IPS-18c (cell line): ENCODE data around the gene NOC2L.
"Not testable (repeated sequence)": the region's sequence is repeated elsewhere in the genome, so short reads cannot be mapped to it uniquely, and the experiment has no call there.

Experiments used
- H3K4me3 ChIP-seq: 2 replicates; pipeline ENCODE4 v1.7.0; 2013; ENCODE audit warnings: low read depth, mild to moderate bottlenecking, low read length, moderate library complexity; ENCODE audit not compliant: insufficient read depth
- H3K9me3 ChIP-seq: one replicate; pipeline ENCODE4 v1.6.1; 2013; ENCODE audit warnings: mild to moderate bottlenecking, low read length, moderate library complexity; ENCODE audit not compliant: control insufficient read depth, insufficient read depth

NOC2L gene

GRCh38 chr1:996851-997712, 38.0 kb upstream of the NOC2L start:
- H3K4me3 ChIP-seq: no peak overlapping the region

GRCh38 chr1:995665-996633, 36.9 kb upstream of the NOC2L start:
- no peak overlapping the region for H3K4me3 ChIP-seq
- peaks cover 2% of the 10 kb centered on the region for H3K9me3 ChIP-seq

More at GRCh38 chr1:996851-997712, 38.0 kb upstream of the NOC2L start:
- H3K9me3 ChIP-seq: peaks cover 2% of the 10 kb centered on the region

- not testable (repeated sequence) for H3K9me3 ChIP-seq, H3K4me3 ChIP-seq
Measured at GRCh38 chr1:994546-994945, 35.5 kb upstream of the NOC2L start.

- Histone ChIP-seq H3K9me3 (peaks cover 2% of the 10 kb centered on the region), H3K4me3 (no peak overlapping the region)
Measured at GRCh38 chr1:993379-993995, 34.4 kb upstream of the NOC2L start.

GRCh38 chr1:992362-992761, 33.3 kb upstream of the NOC2L start:
- Histone ChIP-seq H3K4me3 (no peak overlapping the region), H3K9me3 (peaks cover 2% of the 10 kb centered on the region)

GRCh38 chr1:991895-992294, 32.8 kb upstream of the NOC2L start:
- Histone ChIP-seq H3K9me3 (peaks cover 2% of the 10 kb centered on the region), H3K4me3 (no peak overlapping the region)

- not testable (repeated sequence) for H3K4me3 ChIP-seq, H3K9me3 ChIP-seq
Measured at GRCh38 chr1:991275-991674, 32.2 kb upstream of the NOC2L start.

GRCh38 chr1:988061-988460, 29.0 kb upstream of the NOC2L start:
- not testable (repeated sequence) for H3K9me3 ChIP-seq, H3K4me3 ChIP-seq

- no peaks in the 10 kb centered on the region for H3K9me3 ChIP-seq
- no peak overlapping the region for H3K4me3 ChIP-seq
Measured at GRCh38 chr1:985126-985525, 26.1 kb upstream of the NOC2L start.

GRCh38 chr1:984476-984814, 25.4 kb upstream of the NOC2L start:
- H3K4me3 ChIP-seq: no peak overlapping the region
- H3K9me3 ChIP-seq: no peaks in the 10 kb centered on the region

GRCh38 chr1:983798-984475, 24.9 kb upstream of the NOC2L start:
- H3K4me3 ChIP-seq: no peak overlapping the region
- H3K9me3 ChIP-seq: no peaks in the 10 kb centered on the region

- Histone ChIP-seq H3K9me3 (no peaks in the 10 kb centered on the region), H3K4me3 (no peak overlapping the region)
Measured at GRCh38 chr1:982765-983436, 23.8 kb upstream of the NOC2L start.

- Histone ChIP-seq H3K4me3 (no peak within 1 kb of the TSS), H3K9me3 (no peaks in the 10 kb centered on the region)
Measured at GRCh38 chr1:981955-982558, 23.0 kb upstream of the NOC2L start, which contains the start of gene PERM1. Gene PERM1, minus strand, starts transcription at chr1:982093. Its CDS starts 1,064 bp downstream, at chr1:981029.

- Histone ChIP-seq H3K9me3 (no peaks in the 10 kb centered on the region), H3K4me3 (no peak overlapping the region)
Measured at GRCh38 chr1:981491-981954, 22.5 kb upstream of the NOC2L start.

- H3K4me3 ChIP-seq: no peak overlapping the region
Measured at GRCh38 chr1:980602-981395, 21.7 kb upstream of the NOC2L start.

More at GRCh38 chr1:980602-981395, 21.7 kb upstream of the NOC2L start:
- no peaks in the 10 kb centered on the region for H3K9me3 ChIP-seq
